Measurements from ENCODE around the gene CLDN12.
"Not testable (repeated sequence)": the region's sequence is repeated elsewhere in the genome, so short reads cannot be mapped to it uniquely, and the experiment has no call there.

The CLDN12 gene

DNA sequence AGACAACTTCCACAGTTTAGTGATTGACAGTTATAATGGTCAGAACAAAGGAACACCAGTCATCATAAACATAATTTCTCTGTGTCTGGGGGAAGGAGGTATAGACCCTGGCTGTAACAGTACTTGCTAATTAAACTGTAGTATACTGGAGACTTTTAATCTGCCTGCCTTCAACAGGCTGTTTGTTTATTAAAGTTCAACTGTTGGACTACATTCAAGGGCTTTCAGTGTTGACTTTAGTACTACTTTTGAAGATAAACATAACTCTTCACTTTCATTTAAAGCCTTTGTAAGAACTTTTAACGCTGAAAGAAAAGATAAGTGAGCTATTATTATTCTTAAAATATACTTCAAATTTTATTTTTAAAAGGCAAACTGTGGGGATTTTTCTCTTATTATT, 50.7 kb downstream of the CLDN12 start:
- TF ChIP-seq, protein P1, sequence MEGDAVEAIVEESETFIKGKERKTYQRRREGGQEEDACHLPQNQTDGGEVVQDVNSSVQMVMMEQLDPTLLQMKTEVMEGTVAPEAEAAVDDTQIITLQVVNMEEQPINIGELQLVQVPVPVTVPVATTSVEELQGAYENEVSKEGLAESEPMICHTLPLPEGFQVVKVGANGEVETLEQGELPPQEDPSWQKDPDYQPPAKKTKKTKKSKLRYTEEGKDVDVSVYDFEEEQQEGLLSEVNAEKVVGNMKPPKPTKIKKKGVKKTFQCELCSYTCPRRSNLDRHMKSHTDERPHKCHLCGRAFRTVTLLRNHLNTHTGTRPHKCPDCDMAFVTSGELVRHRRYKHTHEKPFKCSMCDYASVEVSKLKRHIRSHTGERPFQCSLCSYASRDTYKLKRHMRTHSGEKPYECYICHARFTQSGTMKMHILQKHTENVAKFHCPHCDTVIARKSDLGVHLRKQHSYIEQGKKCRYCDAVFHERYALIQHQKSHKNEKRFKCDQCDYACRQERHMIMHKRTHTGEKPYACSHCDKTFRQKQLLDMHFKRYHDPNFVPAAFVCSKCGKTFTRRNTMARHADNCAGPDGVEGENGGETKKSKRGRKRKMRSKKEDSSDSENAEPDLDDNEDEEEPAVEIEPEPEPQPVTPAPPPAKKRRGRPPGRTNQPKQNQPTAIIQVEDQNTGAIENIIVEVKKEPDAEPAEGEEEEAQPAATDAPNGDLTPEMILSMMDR (IDR thresholded peaks at IDR 0.05; ENCODE audit: low read depth, low read length, missing control alignments) = no peak
- H3K4me3 ChIP-seq (replicated peaks; ENCODE audit: low read depth, low read length) = no peak overlapping the region

DNA sequence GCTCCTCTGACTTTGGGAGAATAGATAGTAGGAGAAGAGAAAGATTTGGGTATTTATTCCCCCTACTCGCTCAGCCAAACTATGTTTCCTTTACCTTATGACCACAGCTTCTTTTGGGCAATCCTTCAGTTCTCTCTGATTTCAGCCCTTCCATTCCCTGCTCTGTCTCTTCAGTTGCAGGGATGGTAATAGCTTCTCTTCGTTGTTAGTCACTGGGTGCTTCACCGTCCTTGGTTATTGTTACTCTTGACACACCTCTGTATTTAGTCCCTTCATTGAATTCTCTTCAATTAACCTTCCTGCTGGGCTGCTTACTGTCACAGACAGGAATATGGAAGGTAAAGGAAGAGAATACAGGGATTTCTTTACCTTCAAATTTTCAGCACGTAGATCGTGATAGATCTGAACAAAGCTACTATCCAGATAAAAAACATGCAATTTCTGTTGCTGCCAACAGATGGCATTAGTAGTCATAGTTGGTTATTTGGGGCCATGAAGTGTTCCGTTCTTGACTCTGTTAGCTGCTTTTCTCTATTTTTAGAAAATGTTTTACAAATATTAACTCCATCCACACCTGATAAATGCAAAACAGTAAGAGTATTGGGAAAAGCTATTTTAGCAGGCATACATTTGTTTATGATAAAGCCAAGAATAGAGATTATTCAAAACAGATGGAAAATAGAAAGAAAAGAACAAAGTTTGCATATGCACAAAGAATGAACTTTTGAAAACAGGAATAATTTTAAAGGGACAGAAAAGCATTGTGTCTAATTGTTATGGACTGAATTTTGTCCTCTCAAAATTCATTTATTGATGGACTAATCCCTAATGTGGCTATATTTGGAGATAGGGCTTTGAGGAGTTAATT, 52.1 kb downstream of the CLDN12 start:
- no peak overlapping the region for H3K4me3 ChIP-seq (replicated peaks; ENCODE audit: low read depth, low read length)
- peak; percentile 41 for DNase-seq (ENCODE audit: extremely low read depth, low read depth)
- TF ChIP-seq, protein P1 (IDR thresholded peaks at IDR 0.05; ENCODE audit: low read depth, low read length, missing control alignments) = peak; percentile 58

More for the DNA sequence above, 50.7 kb downstream of the CLDN12 start:
- DNase-seq (ENCODE audit: extremely low read depth, low read depth) = no peak

DNA sequence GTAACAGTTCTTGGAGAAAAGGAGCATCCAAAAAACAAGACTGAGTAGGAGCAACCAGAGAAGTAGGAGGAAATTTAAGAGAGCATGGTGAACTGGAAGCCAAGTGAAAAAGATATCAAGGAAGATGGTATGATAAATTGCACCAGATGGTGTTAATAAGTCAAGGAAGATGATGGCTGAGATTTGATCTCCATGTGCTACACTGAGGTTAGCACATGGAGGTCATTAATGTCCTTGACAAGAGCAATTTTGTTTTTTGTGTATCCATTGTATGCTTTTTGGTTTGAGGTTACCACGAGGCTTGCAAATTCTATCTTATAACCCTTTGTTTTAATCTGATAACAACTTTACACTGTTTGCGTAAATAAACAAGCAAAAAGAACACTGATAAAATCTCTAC, 54.8 kb downstream of the CLDN12 start:
- DNase-seq (ENCODE audit: extremely low read depth, low read depth) = no peak
- TF ChIP-seq, protein P1 (IDR thresholded peaks at IDR 0.05; ENCODE audit: low read depth, low read length, missing control alignments) = no peak
- H3K4me3 ChIP-seq (replicated peaks; ENCODE audit: low read depth, low read length) = no peak overlapping the region

DNA sequence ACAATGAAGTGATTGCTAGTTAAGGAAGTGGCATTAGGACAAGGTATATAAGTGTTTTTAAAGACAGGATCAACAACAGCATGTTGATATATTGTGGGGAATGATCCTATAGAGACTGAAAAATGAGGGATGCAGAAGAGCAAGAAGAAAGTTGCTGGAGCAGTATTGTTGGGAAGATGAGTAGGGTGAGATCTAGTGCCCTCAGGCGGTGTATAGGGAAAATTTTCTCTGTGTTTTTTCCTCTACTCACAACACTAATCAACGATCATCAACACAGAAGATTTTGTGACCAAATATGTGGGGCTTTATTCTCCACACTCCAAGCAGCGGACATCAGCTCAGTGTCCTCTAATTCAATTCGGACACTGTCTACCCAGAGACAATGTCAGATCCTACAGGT, 56.6 kb downstream of the CLDN12 start:
- H3K4me3 ChIP-seq (replicated peaks; ENCODE audit: low read depth, low read length) = no peak overlapping the region
- DNase-seq (ENCODE audit: extremely low read depth, low read depth) = no peak
- TF ChIP-seq, protein P1 (IDR thresholded peaks at IDR 0.05; ENCODE audit: low read depth, low read length, missing control alignments) = no peak

DNA sequence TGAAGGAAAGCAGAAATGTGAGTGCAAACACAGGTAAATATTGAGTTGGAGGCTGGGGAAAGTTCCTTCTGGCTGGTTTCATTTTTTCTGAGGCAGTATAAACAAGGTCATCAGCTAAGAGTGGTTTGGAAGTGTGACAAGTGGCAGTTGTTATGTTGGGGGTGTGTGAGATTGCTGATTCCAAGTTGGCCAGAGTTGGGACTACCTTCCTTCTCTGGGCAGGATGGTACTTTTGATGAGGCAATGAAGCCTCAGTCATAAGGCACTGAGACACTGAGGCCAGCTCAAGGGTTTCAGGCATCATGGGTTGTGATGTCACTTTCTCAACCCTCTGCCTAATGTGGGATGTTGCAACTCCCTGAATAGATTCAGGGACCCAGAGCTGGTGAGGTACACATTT, 58.0 kb downstream of the CLDN12 start:
- no peak for DNase-seq (ENCODE audit: extremely low read depth, low read depth)
- TF ChIP-seq, protein P1 (IDR thresholded peaks at IDR 0.05; ENCODE audit: low read depth, low read length, missing control alignments) = no peak
- H3K4me3 ChIP-seq (replicated peaks; ENCODE audit: low read depth, low read length) = no peak overlapping the region

DNA sequence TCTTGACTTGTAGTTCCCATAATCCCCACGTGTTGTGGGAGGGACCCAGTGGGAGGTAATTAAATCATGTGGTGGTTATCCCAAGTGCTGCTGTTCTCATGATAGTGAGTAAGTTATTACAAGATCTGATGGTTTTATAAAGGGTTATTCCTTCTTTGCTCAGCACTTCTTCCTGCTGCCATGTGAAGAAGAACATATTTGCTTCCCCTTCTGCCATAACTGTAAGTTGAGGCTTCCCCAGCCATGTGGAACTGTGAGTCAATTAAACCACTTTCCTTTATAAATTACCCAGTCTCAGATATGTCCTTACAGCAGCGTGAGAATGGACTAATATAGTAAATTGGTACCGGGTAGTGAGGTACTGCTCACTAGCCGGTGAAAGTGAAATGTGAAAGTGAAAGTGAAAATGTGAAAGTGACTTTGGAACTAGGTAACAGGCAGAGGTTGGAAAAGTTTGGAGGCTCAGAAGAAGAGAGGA, 59.9 kb downstream of the CLDN12 start:
- not testable (repeated sequence) for DNase-seq (ENCODE audit: extremely low read depth, low read depth)

More for the DNA sequence above, 59.9 kb downstream of the CLDN12 start:
- not testable (repeated sequence) for H3K4me3 ChIP-seq (replicated peaks; ENCODE audit: low read depth, low read length)

All from HFF-Myc (cell line).